Astrocyte (in vitro differentiated cells and primary cell): ENCODE results near the gene PNMA1.

Source experiments
- CTCF ChIP-seq: IDR thresholded peaks from 2 replicates; pipeline ENCODE4 v1.5.1; 2011; ENCODE audit warnings: low read depth, mild to moderate bottlenecking, inconsistent platforms, low read length, moderate library complexity; ENCODE audit not compliant: insufficient read depth
- EZH2 ChIP-seq: IDR thresholded peaks from 2 replicates; pipeline ENCODE4 v1.6.1; 2012; ENCODE audit warnings: mild to moderate bottlenecking, low read length, inconsistent platforms; ENCODE audit not compliant: insufficient read depth

GRCh38 chr14:73695082-73695481, 19.1 kb downstream of the PNMA1 start:
- TF ChIP-seq CTCF, result no peak
- no peak for TF ChIP-seq EZH2
